WTC11 (cell line): ENCODE measurements around the gene CREG2.

Experiments
- CREB1 ChIP-seq: sonication (generic); formaldehyde crosslinking; IDR thresholded peaks from 2 replicates; pipeline ENCODE4 v1.8.0; 2023; ENCODE audit warnings: mild to moderate bottlenecking, missing genetic modification reagents
- NR2C2 ChIP-seq: sonication (generic); formaldehyde crosslinking; IDR thresholded peaks from 2 replicates; pipeline ENCODE4 v1.8.0; 2022; ENCODE audit warnings: mild to moderate bottlenecking, missing genetic modification reagents
- RELA ChIP-seq: sonication (generic); formaldehyde crosslinking; IDR thresholded peaks from 2 replicates; pipeline ENCODE4 v1.8.1; 2022; ENCODE audit warnings: missing genetic modification reagents, mild to moderate bottlenecking, borderline replicate concordance
- SP1 ChIP-seq: sonication (generic); formaldehyde crosslinking; conservative IDR thresholded peaks from 2 replicates; pipeline ENCODE4 v1.8.1; 2022; ENCODE audit warnings: missing genetic modification reagents
- TEAD1 ChIP-seq: sonication (generic); formaldehyde crosslinking; IDR thresholded peaks from 2 replicates; pipeline ENCODE4 v1.8.0; 2022; ENCODE audit warnings: mild to moderate bottlenecking, missing genetic modification reagents
- TF ChIP-seq, protein P1 (sequence below): fragments of 200-600 bp; IDR thresholded peaks from 2 replicates; pipeline ENCODE4 v1.8.0; 2022; ENCODE audit warnings: antibody characterized with exemption

DNA sequence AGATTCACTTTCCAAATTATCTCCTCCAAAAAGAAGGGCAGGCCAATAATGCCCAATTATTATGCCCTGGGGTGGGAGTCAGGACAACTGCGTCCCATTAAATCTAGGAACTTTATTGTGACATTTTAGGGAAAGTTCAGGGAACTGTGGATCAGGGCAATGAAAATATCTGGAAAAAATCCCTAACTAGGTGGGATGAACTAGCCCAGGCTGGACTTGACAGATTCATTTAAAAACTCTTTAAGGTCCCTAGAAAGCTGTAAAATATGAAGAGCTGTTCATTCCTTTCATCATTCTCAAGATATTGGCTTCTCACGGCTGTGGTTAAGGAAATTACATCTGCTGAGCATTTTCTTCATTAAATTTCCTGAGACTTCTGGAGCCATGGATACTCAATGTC, 8.2 kb downstream of the CREG2 start:
- TF ChIP-seq, protein P1, sequence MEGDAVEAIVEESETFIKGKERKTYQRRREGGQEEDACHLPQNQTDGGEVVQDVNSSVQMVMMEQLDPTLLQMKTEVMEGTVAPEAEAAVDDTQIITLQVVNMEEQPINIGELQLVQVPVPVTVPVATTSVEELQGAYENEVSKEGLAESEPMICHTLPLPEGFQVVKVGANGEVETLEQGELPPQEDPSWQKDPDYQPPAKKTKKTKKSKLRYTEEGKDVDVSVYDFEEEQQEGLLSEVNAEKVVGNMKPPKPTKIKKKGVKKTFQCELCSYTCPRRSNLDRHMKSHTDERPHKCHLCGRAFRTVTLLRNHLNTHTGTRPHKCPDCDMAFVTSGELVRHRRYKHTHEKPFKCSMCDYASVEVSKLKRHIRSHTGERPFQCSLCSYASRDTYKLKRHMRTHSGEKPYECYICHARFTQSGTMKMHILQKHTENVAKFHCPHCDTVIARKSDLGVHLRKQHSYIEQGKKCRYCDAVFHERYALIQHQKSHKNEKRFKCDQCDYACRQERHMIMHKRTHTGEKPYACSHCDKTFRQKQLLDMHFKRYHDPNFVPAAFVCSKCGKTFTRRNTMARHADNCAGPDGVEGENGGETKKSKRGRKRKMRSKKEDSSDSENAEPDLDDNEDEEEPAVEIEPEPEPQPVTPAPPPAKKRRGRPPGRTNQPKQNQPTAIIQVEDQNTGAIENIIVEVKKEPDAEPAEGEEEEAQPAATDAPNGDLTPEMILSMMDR, result no peak
- no peak for TF ChIP-seq TEAD1 (CRISPR knock-in tag)
- no peak for TF ChIP-seq CREB1 (CRISPR knock-in tag)
- TF ChIP-seq SP1, result no peak
- no peak for TF ChIP-seq NR2C2
- TF ChIP-seq RELA (CRISPR knock-in tag), result no peak
